ENCODE results near the gene AGPAT1.

The AGPAT1 gene

GRCh38 chr6:32168807-32169591, 6.9 kb downstream of the AGPAT1 start:
- DNase-seq = no peak

GRCh38 chr6:32168350-32168749, 7.5 kb downstream of the AGPAT1 start:
- no peak for DNase-seq

- no peak for DNase-seq
Observed at GRCh38 chr6:32167761-32168262, 8.1 kb downstream of the AGPAT1 start.

GRCh38 chr6:32167154-32167760, 8.6 kb downstream of the AGPAT1 start:
- DNase-seq = no peak

- DNase-seq = no peak
Observed at GRCh38 chr6:32166411-32167061, 9.3 kb downstream of the AGPAT1 start.

- no peak for DNase-seq
Observed at GRCh38 chr6:32164295-32164694, 11.6 kb downstream of the AGPAT1 start, which contains the start of gene EGFL8. TSS of gene EGFL8 (plus strand) at chr6:32164595. CDS start at chr6:32166166, 1,571 bp downstream.

GRCh38 chr6:32163559-32164258, 12.2 kb downstream of the AGPAT1 start:
- DNase-seq = no peak

- DNase-seq = no peak
Observed at GRCh38 chr6:32158052-32158451, 17.8 kb downstream of the AGPAT1 start.

GRCh38 chr6:32156891-32157290, 19.0 kb downstream of the AGPAT1 start:
- no peak for DNase-seq

GRCh38 chr6:32154514-32155161, 21.2 kb downstream of the AGPAT1 start:
- DNase-seq = peak; percentile 40 to 75 (median 55)

- peak; percentile 29 to 84 (median 56) for DNase-seq
Observed at GRCh38 chr6:32153564-32154513, 22.0 kb downstream of the AGPAT1 start, which contains the start of gene PPT2. TSS of gene PPT2 (plus strand) at chr6:32154141. CDS start at chr6:32154595, 454 bp downstream.

- no peak for DNase-seq
Observed at GRCh38 chr6:32152769-32153563, 22.9 kb downstream of the AGPAT1 start.

GRCh38 chr6:32151863-32152768, 23.8 kb downstream of the AGPAT1 start, which contains the start of gene PRRT1:
TSS of gene PRRT1 (minus strand) at chr6:32151939. CDS start at chr6:32151827, 112 bp downstream.
- DNase-seq = no peak

GRCh38 chr6:32151181-32151862, 24.6 kb downstream of the AGPAT1 start:
- no peak for DNase-seq

GRCh38 chr6:32149932-32150870, 25.7 kb downstream of the AGPAT1 start:
- no peak for DNase-seq

GRCh38 chr6:32149092-32149755, 26.7 kb downstream of the AGPAT1 start:
- no peak for DNase-seq
